Testis (tissue), 2 donors: ENCODE measurements around the gene TNRC6C.
A peak's percentile ranks its signal among the peaks of the same experiment; 100 is the strongest.

Experiments
- POLR2A ChIP-seq: fragments of 450-650 bp; IDR thresholded peaks from one replicate; pipeline ENCODE4 v1.6.1; 2017; ENCODE audit warnings: antibody characterized with exemption, mild to moderate bottlenecking, moderate library complexity
- TF ChIP-seq, protein P1 (sequence below), 3 experiments: fragments of 450-650 bp in 2 of 3; fragments of 200-600 bp in 1 of 3; sonication (generic) in 1 of 3; IDR thresholded peaks; one replicate each; pipeline ENCODE4 v1.5.1; 2016 to 2019; ENCODE audit warnings: antibody characterized with exemption in 3 of 3, mild to moderate bottlenecking in 2 of 3, moderate library complexity in 1 of 3

GRCh38 chr17:77957857-77958715 is at the start of gene TNRC6C:
- TF ChIP-seq, protein P1, sequence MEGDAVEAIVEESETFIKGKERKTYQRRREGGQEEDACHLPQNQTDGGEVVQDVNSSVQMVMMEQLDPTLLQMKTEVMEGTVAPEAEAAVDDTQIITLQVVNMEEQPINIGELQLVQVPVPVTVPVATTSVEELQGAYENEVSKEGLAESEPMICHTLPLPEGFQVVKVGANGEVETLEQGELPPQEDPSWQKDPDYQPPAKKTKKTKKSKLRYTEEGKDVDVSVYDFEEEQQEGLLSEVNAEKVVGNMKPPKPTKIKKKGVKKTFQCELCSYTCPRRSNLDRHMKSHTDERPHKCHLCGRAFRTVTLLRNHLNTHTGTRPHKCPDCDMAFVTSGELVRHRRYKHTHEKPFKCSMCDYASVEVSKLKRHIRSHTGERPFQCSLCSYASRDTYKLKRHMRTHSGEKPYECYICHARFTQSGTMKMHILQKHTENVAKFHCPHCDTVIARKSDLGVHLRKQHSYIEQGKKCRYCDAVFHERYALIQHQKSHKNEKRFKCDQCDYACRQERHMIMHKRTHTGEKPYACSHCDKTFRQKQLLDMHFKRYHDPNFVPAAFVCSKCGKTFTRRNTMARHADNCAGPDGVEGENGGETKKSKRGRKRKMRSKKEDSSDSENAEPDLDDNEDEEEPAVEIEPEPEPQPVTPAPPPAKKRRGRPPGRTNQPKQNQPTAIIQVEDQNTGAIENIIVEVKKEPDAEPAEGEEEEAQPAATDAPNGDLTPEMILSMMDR (IDR thresholded peaks at IDR 0.05), result peak in 1 of 3 experiments; percentile 22
- peak; percentile 100 for TF ChIP-seq POLR2A
